NCI-H2171 treated with DMSO at 0.1 percent for 48 hours (cell line): ENCODE measurements around the gene HBS1L.
A peak's percentile ranks its signal among the peaks of the same experiment; 100 is the strongest.
"Not testable (repeated sequence)": the region's sequence is repeated elsewhere in the genome, so short reads cannot be mapped to it uniquely, and the experiment has no call there.

Source experiments
- DNase-seq: peaks from one replicate; lab custom pipeline; 2025; lab: John Stamatoyannopoulos, UW

The HBS1L gene

GRCh38 chr6:135075018-135075417, 20.4 kb upstream of the HBS1L start:
- DNase-seq = no peak

- no peak for DNase-seq
Observed at GRCh38 chr6:135073756-135074393, 19.3 kb upstream of the HBS1L start.

GRCh38 chr6:135073217-135073616, 18.6 kb upstream of the HBS1L start:
- no peak for DNase-seq

GRCh38 chr6:135072753-135073152, 18.1 kb upstream of the HBS1L start:
- no peak for DNase-seq

- DNase-seq = no peak
Observed at GRCh38 chr6:135071541-135071940, 16.9 kb upstream of the HBS1L start.

- DNase-seq = no peak
Observed at GRCh38 chr6:135067911-135068310, 13.3 kb upstream of the HBS1L start.

GRCh38 chr6:135066806-135067205, 12.2 kb upstream of the HBS1L start:
- no peak for DNase-seq

GRCh38 chr6:135066397-135066796, 11.8 kb upstream of the HBS1L start:
- no peak for DNase-seq

GRCh38 chr6:135064586-135064985, 10.0 kb upstream of the HBS1L start:
- no peak for DNase-seq

- no peak for DNase-seq
Observed at GRCh38 chr6:135063926-135064325, 9.3 kb upstream of the HBS1L start.

GRCh38 chr6:135062735-135063134, 8.1 kb upstream of the HBS1L start:
- DNase-seq = peak; percentile 91

GRCh38 chr6:135060076-135060475, 5.5 kb upstream of the HBS1L start:
- DNase-seq = no peak

GRCh38 chr6:135058299-135058698, 3.7 kb upstream of the HBS1L start:
- DNase-seq = not testable (repeated sequence)

- no peak for DNase-seq
Observed at GRCh38 chr6:135056632-135057031, 2.0 kb upstream of the HBS1L start.

- DNase-seq = peak; percentile 73
Observed at GRCh38 chr6:135054226-135054568, 425 bp downstream of the HBS1L start.

GRCh38 chr6:135053406-135053805, 1.2 kb downstream of the HBS1L start:
- no peak for DNase-seq

- DNase-seq = no peak
Observed at GRCh38 chr6:135052939-135053338, 1.7 kb downstream of the HBS1L start.

GRCh38 chr6:135048915-135049314, 5.7 kb downstream of the HBS1L start:
- DNase-seq = no peak

GRCh38 chr6:135047336-135047735, 7.3 kb downstream of the HBS1L start:
- DNase-seq = no peak

- DNase-seq = no peak
Observed at GRCh38 chr6:135046912-135047311, 7.7 kb downstream of the HBS1L start.

GRCh38 chr6:135044639-135045038, 10.0 kb downstream of the HBS1L start:
- no peak for DNase-seq

GRCh38 chr6:135043846-135044245, 10.8 kb downstream of the HBS1L start:
- DNase-seq = no peak

- no peak for DNase-seq
Observed at GRCh38 chr6:135043364-135043763, 11.3 kb downstream of the HBS1L start.

- DNase-seq = no peak
Observed at GRCh38 chr6:135038335-135038734, 16.3 kb downstream of the HBS1L start.

- no peak for DNase-seq
Observed at GRCh38 chr6:135037541-135037940, 17.1 kb downstream of the HBS1L start.
